Colon (tissue), 2 donors: Measurements from ENCODE around the gene VEGFA.

Experiments
- FAIRE-seq: peaks from 2 replicates; lab custom pipeline; 2012; peaks lifted over from hg19 to GRCh38; lab: Jason Lieb, UNC
- donor health status: control.
- donor health status: control.

VEGFA gene

DNA sequence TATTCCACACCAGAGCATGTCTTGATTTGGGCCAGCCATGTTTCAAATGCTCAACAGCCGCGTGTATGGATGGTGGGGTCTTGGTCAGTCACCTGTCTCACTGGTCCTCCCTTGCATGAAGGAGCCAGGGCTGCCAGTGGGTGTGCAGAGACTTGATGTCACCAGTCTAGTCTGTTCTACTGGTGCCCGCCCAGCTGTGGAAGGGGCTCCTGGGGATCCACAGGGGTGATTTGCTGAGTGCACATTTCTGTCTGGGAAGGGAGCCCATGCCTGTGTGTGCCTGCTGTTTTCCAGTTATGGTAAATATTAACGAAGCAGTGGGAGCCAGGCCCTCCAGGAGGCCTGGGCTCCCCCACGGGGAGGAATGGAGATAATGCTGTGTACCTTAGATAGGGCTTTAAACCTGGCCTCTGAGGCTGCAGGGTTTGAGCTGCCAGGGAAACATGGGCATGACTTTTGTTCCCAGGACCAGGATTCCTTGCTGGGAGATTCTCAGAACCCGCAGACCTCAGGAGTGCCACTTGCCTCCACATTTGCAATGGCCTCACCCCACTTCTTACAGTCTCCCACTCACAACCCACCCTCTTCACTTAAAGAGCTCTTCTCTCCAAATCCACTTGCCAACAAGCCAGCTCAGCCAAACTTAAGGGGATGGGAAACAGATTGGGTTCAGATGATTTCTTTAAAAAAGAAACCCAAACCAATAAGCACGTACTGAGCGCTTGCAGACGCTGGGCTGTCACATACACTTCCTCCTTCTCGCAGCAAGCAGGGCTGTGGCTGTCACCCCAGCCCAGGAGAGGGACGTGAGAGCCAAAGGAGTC is 54.1 kb downstream of the VEGFA start:
- FAIRE-seq: no peak

DNA sequence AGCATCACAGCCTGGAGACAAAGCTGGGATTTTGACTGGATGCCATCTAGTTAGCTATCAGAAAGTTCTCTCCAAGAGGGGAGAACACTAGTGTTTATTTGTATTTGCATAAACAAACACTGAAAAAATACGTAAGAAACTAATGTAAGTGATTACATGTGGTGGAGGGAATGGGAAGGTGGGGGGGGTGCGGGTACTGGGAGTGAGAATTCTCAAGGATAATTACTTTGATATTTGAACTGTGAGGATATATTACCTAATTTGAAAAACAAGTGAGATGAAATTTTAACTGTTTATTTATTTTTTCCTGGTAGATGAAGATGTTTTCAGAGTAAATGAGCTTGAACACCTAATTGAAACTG is 54.7 kb downstream of the VEGFA start:
- FAIRE-seq: no peak

DNA sequence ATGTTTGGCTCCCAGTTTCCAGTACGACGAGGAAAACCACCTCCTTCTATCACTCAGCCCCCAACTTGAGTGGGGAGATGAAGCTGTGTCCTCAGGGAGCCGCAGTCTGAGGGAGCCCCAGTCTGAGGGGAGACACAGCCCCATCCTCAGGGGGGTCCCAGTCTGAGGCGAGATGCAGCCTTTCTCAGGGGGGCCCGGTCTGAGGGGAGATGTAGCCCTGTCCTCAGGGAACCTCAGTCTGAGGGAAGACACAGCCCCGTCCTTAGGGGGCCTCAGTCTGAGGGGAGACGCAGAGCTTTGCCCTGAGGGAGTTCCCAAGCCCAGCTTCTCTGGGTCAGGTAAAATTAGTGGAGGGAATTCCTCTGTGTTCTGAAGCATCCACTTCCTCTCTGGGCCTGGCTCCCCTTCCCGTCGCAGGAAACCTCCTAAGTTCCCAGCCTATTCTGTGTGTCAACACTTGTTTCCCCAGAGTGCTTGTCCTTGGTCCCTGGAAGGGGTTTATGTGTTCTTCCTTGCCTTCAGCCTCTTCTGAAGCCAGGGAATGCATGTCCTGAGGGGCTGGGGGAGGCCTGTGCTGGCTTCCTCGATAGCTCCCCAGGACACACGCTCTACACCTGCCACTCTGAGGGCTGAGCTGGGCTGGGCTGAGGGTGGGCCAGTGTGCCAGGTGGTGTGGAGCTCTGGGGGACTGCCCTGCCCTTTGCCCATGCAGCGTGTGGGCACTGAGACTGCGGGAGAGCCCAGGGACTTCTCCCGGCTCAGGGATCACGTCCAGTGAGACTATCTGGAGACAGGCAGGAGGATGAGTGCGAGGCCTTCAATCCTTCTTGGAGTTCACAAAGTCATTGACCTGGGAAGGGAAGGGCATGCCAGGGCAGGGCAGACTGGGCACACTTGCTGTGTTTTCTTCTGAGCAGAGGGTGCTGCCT is 55.4 kb downstream of the VEGFA start:
- no peak for FAIRE-seq

DNA sequence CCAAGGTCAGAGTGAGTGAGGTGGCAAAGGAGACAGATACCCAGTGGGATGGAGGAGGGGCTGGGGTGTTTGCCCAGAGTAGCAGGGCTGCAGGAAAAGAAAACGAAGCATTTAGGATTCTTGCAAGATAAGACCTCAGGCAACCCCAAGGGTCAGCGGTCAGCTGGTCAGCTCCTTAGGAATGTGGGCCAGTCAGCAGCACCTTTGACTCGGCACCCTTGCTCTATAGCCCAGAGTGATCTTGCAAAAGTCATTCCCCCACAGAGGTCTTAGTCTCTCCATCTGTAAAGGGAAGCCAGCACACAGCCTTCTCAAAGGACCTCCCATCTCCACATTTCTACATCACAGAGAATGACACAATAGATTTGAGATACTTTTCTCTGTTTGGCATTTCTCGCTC is 56.7 kb downstream of the VEGFA start:
- no peak for FAIRE-seq

DNA sequence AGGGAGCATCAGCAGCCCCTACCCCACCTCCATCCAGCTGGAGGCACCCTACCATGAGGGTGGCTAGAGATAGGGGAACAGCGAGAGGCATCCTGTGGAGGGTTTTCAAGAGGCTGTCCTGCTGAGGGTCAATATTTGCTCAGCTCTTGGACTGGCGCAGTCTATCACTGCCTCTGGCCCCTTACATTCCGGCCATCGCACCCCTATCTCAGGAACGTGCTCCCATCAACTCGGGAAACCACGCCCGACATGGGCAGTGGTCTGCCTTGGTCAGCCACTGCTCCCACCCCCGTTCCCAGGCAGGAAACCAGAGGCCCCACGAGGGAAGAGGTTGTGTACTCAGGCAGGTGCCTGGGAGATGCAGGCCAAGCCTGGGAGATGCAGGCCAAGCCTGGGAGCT is 57.9 kb downstream of the VEGFA start:
- FAIRE-seq: no peak

DNA sequence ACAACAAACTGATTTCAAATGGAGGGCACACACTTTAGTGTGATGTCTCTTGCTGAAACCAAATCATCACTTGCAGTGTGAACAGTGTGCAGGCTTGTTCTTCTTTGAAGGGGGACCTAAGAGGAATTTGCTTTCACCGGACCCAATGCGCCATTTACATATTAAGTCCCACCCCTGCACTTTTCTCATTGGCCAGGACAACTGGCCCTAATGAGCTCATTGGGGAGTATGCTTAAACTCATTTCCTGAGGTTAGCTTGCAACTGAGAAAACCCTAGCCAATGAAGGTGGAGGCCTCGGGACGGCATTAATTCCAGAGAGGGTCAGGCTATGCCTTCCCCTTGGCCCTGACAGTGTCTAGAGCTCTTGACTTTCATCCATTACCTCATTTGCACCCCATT is 58.7 kb downstream of the VEGFA start:
- no peak for FAIRE-seq

DNA sequence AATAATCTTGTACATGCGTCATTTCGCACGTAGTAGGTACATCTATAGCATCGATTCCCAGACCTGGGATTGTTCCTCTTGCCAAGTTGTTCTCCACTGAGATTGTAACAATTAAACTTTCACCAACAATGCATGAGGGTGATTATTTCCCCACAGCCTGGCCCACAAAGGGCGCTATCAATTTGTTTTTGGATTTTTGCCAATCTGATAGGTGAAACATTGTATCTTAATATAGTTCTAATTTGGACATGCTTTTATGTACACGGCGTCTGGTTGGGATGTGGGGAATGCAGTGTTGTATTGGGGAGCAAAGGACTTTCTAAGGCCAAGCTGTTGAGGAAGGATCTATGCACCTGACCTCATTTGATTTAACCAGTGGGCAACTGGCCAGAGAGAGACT is 59.5 kb downstream of the VEGFA start:
- no peak for FAIRE-seq

DNA sequence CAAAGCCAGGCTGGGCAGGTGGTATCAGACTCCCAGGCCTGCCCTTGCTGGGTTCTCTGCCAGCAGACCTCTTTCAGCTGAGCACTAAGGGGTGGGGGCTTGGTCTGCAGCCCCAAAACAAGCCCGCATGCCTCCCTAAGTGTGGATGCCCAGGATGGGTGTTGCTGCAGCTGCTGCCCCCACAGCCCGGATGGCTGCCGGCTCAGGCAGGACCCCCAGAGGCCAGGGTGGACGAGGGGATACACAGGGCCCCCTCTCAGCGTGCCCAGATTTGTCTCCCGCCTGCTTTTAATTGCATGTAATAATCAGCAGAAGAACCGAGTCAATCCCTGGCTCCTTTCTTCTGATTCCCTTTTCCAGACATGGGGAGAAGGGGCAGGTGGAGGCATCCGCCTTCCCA is 60.8 kb downstream of the VEGFA start:
- FAIRE-seq: no peak

DNA sequence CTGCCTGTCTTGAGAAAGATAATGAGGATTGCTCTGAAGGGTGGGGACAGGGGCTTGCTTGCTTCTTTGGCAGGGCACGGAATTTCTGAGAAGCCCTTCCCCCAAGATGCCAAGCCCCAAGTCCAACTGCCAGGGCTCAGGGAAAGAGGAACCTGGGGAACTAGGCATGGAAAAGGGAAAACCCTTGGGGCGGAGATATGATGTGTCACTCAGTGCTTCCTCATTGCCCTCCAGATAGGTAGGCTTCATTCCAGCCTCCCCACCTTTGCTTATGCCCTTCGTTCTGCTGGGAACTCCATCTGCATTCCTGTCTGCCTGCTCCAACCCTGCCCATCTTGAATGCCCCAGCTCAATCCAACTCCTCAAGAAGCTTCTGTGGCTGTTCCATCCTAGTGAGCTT is 61.2 kb downstream of the VEGFA start:
- no peak for FAIRE-seq

DNA sequence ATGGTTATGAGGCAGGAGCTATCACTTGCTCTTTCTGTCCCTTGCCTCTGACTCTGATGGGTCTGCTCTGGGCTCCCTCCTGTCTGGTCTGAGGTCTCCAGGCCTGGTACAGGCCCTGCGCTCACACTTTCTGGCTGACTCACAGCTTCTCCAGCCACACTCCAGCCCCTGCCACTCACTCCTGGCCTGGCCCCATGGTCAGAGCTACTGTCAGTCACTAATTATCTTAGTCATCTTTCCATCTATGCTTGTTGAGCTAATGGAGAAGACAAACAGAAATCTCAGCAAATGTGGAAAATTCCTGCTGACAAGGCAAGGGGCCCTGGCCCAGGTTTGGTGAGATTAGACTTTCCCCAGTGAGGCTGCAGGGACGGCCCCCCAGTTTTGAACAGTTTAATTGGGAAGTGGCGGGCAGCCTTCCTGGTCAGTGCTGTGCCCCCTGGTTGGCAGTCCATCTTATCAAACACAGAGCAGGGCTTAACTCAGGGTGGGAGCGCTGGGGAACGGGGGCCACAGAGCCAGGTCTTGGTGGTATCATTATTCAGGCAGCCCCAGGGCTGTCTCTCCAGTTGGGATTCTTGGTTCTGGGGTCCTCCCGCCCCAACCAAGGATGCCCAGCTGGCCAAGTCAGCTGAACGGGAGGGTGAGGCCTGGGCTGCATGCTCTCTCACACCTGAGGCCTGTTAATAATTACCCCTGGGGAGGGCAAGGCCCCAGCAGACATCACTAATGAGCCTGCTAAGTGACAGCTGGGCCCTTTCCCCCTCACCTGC is 63.4 kb downstream of the VEGFA start:
- FAIRE-seq: no peak

DNA sequence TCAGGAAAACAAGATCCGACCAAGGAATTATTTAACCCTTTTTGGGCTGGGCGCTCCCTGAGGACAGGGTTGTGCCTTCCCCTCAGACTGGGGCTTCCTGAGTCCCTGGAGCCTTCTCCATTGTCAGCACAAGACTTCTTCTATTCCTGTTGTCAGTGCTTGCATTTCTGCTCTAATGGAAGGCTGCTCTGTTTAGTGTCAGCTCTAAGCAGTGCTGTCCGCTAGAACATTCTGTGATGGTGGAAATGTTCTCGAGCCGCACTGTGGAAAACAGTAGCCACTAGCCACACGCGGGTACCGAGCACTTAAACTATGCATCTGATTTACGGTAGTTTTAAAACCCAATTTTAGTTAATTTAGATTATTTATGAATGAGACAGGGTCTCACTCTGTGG is 64.0 kb downstream of the VEGFA start:
- FAIRE-seq: no peak

DNA sequence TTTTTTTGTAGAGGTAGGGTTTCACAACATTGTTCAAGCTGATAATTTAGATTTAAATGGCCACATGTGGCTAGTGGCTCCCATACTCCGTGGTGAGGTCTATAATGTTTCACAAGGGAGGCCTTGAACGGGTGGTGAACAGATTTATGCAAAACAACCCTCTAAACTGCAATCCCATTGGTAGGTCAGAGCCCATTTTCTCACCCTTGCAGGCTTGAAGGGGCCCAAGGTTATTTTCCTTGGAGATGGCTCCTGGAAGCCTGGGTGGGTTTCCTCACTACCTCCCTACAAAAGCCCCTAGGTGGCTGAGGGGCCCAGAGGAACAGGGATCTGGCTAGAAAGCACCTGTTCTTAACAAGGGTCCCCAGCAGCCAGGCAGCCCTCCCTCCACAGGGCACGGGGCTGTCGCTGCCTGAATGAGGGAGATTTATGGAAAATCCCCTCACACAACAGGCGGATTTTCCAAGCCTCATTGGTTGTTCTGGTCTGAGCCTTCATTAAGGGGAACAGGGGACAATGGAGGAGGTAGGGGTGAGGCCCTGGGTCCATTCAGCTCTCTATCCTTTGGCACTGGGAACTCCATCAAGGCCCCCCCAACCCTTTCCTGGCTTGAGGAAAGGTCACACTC is 64.6 kb downstream of the VEGFA start:
- FAIRE-seq: no peak

DNA sequence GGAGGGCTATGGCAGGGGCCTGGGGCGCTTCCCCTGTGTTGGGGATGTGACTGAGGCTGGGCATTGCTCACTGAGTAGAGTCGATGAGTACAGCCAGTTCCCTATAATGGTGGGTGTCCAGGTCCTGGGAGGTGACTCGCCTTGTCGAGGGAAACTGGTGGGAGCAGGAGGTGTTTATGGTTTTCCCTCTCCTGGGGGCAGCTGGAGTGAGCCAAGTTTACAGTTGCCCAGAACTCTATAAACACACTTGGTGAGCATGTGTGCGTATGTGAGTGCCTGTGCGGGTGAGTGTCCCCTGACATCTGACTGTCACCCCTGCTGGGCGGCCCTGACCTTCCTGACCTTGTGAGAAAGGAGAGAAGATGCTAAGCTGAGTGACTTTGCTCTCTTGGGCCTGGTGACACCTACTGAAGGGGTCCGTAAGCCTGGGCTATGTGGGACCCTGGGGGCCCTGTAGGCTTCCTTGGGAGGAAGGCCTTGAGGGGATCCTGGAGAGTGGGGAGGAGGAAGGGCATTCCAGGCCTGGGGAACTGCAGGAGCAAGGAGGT is 65.9 kb downstream of the VEGFA start:
- FAIRE-seq: no peak
